GM19328 (cell line): ENCODE measurements around the gene PTPRJ.

Experiments used
- ATAC-seq: cut with Tn5 transposase; IDR thresholded peaks from one replicate; pipeline ENCODE4 v1.9.1; 2021; ENCODE audit warnings: mild to moderate bottlenecking, moderate library complexity; ENCODE audit not compliant: unreplicated experiment

The PTPRJ gene

GRCh38 chr11:48141475-48142122, 161.2 kb downstream of the PTPRJ start:
- ATAC-seq, result no peak

- ATAC-seq, result no peak
These were observed 162.5 kb downstream of the PTPRJ start for GRCh38 chr11:48142889-48143288.

GRCh38 chr11:48148749-48149148, 168.4 kb downstream of the PTPRJ start:
- no peak for ATAC-seq

GRCh38 chr11:48150213-48150612, 169.9 kb downstream of the PTPRJ start:
- no peak for ATAC-seq

- ATAC-seq, result no peak
These were observed 173.8 kb downstream of the PTPRJ start for GRCh38 chr11:48154151-48154550.

GRCh38 chr11:48161951-48162884, 181.9 kb downstream of the PTPRJ start:
- ATAC-seq, result no peak

GRCh38 chr11:48162885-48163268, 182.5 kb downstream of the PTPRJ start:
- no peak for ATAC-seq

GRCh38 chr11:48163360-48164100, 183.2 kb downstream of the PTPRJ start:
- ATAC-seq, result no peak

GRCh38 chr11:48164836-48165235, 184.5 kb downstream of the PTPRJ start:
- no peak for ATAC-seq

- no peak for ATAC-seq
These were observed 185.1 kb downstream of the PTPRJ start for GRCh38 chr11:48165426-48165825.

GRCh38 chr11:48167380-48167779, 187.0 kb downstream of the PTPRJ start:
- ATAC-seq, result no peak

- no peak for ATAC-seq
These were observed 188.5 kb downstream of the PTPRJ start for GRCh38 chr11:48168815-48169214.

- ATAC-seq, result no peak
These were observed 188.9 kb downstream of the PTPRJ start for GRCh38 chr11:48169259-48169658.

- no peak for ATAC-seq
These were observed 189.4 kb downstream of the PTPRJ start for GRCh38 chr11:48169717-48170116.

GRCh38 chr11:48170241-48171233, 190.2 kb downstream of the PTPRJ start:
- ATAC-seq, result no peak

GRCh38 chr11:48172818-48173609, 192.7 kb downstream of the PTPRJ start:
- ATAC-seq, result peak; percentile 68

GRCh38 chr11:48177661-48178060, 197.3 kb downstream of the PTPRJ start:
- ATAC-seq, result no peak

- ATAC-seq, result no peak
These were observed 200.3 kb downstream of the PTPRJ start for GRCh38 chr11:48180627-48181026.

- no peak for ATAC-seq
These were observed 202.6 kb downstream of the PTPRJ start for GRCh38 chr11:48182860-48183526.
